Activated CD8-positive, alpha-beta memory T cell treated with anti-CD3 and anti-CD28 coated beads, Interleukin-2, amount 50 U/mL, for 48 hours (primary cell): Measurements from ENCODE around the gene NOS1AP.
"Not testable (repeated sequence)": the region's sequence is repeated elsewhere in the genome, so short reads cannot be mapped to it uniquely, and the experiment has no call there.

Experiments
- DNase-seq: peaks from one replicate; pipeline ENCODE4 v3.0.0-alpha.2; 2020

Gene NOS1AP

DNA sequence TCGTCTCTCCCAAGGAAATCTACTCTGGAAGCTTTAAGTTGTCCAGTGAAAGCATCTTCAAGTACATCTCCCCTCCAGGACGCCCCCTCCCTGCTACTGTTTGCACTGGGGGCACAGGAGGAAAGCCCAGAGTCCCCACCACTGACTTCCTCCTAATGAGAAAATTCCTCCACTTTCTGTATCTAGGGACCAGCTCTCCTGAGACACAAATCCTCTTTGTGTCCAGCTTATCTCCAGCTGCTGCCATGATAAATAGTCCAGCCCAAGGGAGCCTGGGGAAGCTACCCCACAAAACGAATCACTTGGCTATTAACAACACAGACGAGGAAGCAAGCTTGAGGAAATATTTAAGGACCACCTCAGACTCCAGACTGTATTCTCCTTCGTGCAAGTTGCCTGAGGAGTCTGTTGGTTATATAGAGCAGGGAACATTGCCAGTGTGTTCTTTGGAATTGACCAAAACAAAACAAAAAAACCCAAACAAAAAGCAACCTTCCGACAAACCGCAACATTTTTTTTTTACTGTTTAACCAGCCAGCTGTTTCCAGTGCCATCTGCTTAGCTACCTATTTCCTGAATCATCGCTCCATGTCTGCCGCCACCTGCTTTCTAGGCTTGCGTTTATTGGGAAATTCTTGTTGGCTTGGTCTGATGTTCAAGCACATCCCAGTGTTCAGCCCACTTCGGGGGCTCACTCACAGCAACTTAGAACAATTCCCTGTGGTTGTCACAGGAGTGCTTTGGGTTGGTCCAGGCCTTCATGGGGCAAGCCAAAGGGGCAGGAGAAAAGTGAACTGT, 319.7 kb downstream of the NOS1AP start:
- no peak for DNase-seq

DNA sequence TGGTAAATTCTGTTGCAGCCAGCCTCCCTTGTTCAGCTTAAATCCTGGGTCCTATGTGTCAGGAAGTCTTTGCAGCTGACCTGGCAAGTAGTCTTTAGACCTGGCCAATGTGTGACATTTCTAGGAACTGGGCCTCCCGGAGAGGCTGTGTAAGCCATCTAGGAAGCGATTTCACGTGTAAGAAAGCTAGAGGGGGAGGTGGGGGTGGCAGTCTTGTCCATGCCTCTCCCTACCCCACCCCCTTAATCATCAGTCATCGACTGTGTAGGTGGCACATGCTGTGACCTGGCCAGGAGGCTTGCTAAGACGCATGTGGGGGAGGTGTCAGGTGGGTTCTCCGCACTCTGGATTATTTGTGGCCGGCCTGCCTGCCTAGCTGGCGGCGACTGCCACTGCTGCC, 320.5 kb downstream of the NOS1AP start:
- no peak for DNase-seq

- DNase-seq = no peak
Observed at GRCh38 chr1:162390396-162391185, 321.1 kb downstream of the NOS1AP start.

DNA sequence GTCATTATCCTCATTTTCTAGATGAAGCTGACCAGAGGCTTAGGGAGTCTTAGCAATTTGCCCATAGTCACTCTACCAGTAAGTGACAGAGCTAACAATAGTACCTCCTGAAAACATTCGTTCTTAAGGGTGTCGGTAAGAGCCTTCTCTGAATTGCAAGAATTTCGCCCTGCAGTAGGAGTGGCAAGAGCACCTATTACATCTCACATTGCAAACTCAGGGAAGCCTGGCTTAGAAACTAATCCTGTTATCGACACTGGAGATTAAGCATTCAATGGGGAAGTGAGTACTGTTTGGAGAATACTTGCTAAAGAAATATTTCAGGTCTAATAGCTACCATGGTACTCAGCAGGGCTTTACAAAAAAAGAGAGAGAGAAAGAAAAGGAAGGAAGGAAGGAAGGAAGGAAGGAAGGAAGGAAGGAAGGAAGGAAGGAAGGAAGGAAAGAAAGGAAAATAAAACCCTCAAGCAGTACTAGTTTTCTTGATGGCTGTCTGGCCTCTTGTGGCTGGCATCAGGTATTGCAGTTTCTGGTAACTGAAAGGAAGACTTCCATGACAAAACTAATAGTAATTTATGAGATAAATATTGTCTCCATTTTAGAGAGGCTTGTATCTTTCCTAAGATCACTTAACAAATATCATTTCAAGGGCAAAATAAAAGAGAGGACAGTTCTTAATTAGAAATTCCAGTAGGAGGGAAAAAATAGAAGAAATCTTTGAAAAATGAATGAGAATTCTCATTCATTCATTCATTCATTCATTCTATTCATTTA, 322.5 kb downstream of the NOS1AP start:
- no peak for DNase-seq

- DNase-seq = no peak
Observed at GRCh38 chr1:162396201-162396906, 326.9 kb downstream of the NOS1AP start.

DNA sequence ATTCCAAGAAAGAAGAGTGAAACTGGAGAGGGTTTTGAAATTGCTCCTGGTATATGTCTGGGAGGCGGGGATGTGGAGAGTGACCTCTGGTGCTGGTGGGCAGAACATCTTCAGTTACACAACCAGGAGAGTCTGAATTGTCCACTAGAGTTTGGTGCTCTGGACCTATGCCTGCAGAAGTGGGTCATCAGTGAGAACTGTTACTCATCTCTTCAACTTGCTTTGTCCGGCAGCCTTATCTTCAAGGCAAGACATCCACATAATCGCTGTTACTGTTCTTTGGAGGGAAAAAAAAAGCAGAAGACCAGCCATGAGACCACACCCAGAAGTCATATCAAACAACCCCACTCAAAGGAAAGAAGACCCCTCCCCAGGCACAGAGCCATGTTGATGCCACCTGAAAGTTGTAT, 327.6 kb downstream of the NOS1AP start:
- no peak for DNase-seq

- no peak for DNase-seq
Observed at GRCh38 chr1:162397943-162398560, 328.6 kb downstream of the NOS1AP start.

GRCh38 chr1:162398999-162399580, 329.6 kb downstream of the NOS1AP start:
- no peak for DNase-seq

- DNase-seq = no peak
Observed at GRCh38 chr1:162400790-162401355, 331.4 kb downstream of the NOS1AP start.

- no peak for DNase-seq
Observed at GRCh38 chr1:162404550-162405160, 335.2 kb downstream of the NOS1AP start.

DNA sequence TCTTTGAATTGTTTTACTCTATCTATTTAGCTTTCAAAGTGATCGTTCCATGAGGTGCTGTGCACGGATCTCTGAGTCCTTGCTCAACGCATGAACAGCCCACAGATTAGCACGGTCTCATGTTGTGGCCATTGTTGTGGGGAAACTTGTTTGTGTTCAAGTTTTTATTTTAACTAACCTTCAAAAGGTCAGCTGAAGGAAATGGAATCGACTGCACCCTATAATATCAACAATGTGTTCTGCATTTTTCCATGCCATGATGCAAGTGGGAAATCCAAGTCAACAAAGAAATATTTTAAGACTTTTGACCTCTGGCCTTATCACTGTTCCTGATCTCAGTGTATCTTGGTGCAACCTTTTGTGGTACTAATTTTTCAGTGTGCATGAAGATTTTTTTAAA, 336.3 kb downstream of the NOS1AP start:
- no peak for DNase-seq

- DNase-seq = no peak
Observed at GRCh38 chr1:162406811-162407210, 337.3 kb downstream of the NOS1AP start.

GRCh38 chr1:162407539-162407938, 338.0 kb downstream of the NOS1AP start:
- DNase-seq = no peak

DNA sequence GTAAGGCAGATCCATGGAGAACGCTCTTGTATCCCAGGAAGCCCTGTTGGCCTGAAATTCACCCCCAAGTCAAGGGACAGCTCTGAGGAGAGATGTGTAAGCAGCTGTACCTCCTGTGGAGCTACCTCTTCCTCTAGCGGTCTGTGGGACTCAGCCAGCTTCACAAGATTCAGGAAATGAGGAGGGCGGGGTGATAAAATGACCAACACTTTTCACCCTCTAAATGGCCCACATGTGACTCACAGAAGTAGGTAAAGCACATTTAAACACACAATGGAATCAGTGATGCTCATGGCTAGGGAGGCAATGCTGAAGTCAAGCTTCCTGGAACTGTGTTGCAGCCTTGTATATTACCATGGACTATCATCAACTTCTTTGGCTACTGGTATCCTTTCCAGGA, 342.5 kb downstream of the NOS1AP start, which contains the start of gene SH2D1B:
TSS of gene SH2D1B (minus strand) at position 135 of the 400 bp plus-strand sequence. CDS start at position 15, 120 bp downstream.
- DNase-seq = no peak

GRCh38 chr1:162416215-162416614, 346.7 kb downstream of the NOS1AP start:
- no peak for DNase-seq

DNA sequence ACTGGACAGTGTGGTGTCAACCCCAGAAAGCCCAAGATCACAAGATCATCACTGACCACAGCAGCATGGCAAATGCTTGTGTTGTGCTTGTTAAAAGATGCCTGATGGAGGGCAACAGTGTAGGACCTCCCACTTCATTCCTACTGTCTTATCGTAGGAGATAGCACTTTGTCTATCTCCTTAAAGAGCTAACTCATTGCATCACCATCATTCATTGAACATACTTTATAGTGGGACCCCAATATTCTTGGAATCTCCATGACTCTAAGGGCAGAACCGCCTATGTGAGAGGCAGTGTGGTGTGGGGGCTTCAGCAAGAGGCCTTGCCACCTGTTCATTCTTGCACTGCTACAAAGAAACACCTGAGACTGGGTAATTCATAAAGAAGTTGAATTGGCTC, 347.4 kb downstream of the NOS1AP start:
- DNase-seq = no peak

- DNase-seq = no peak
Observed at GRCh38 chr1:162417650-162418049, 348.2 kb downstream of the NOS1AP start.

DNA sequence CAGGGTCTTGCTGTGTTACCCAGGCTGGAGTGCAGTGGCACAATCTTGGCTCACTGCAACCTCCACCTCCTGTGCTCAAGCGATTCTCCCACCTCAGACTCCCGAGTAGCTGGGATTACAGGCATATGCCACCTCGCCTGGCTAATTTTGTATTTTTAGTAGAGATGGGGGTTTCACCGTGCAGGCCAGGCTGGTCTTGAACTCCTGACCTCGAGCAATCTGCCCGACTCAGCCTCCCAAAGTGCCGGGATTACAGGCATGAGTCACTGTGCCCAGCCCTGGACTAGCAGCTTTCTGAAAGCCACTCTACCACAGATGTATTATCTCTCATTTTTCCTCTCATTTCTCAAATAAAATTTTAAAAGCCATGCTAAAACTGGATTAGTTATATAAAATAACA, 349.1 kb downstream of the NOS1AP start:
- not testable (repeated sequence) for DNase-seq

GRCh38 chr1:162419450-162419931, 350.0 kb downstream of the NOS1AP start:
- DNase-seq = not testable (repeated sequence)
